H9 (cell line): ENCODE data around the gene WNT3A. TPM values are rescaled to one million over a fixed set of nuclear protein-coding genes. Genes with fewer than 3 reads are reported as not detected.

Source experiments
- DNase-seq: peaks from one replicate; pipeline ENCODE4 v3.0.0-alpha.2; 2017
- H2AFZ ChIP-seq: one replicate; pipeline ENCODE4 v1.6.1; 2013; ENCODE audit warnings: mild to moderate bottlenecking, low read length, control low read depth, moderate library complexity
- H2AK5ac ChIP-seq: 2 replicates; pipeline ENCODE4 v1.6.1; 2013; ENCODE audit warnings: low read length, control low read depth, mixed read lengths; ENCODE audit not compliant: insufficient read length
- H2BK120ac ChIP-seq: one replicate; pipeline ENCODE4 v1.6.1; 2013; ENCODE audit warnings: low read depth, mild to moderate bottlenecking, low read length, control low read depth, inconsistent platforms; ENCODE audit not compliant: poor library complexity, severe bottlenecking
- H2BK12ac ChIP-seq: 2 replicates; pipeline ENCODE4 v1.6.1; 2013; ENCODE audit warnings: low read length, control low read depth, mixed read lengths, low read depth; ENCODE audit not compliant: insufficient read length
- H2BK15ac ChIP-seq: 2 replicates; pipeline ENCODE4 v1.6.1; 2013; ENCODE audit warnings: low read depth, low read length, control low read depth
- H2BK20ac ChIP-seq: one replicate; pipeline ENCODE4 v1.6.1; 2013; ENCODE audit warnings: low read depth, mild to moderate bottlenecking, low read length, control low read depth, inconsistent platforms; ENCODE audit not compliant: poor library complexity, severe bottlenecking
- H2BK5ac ChIP-seq: 2 replicates; pipeline ENCODE4 v1.6.1; 2013; ENCODE audit warnings: low read length, control low read depth, mixed read lengths; ENCODE audit not compliant: insufficient read length
- H3K14ac ChIP-seq: 2 replicates; pipeline ENCODE4 v1.6.1; 2013; ENCODE audit warnings: low read length, control low read depth; ENCODE audit not compliant: insufficient read depth
- H3K18ac ChIP-seq: 2 replicates; pipeline ENCODE4 v1.6.1; 2013; ENCODE audit warnings: low read depth, mild to moderate bottlenecking, mixed read lengths, low read length, control low read depth; ENCODE audit not compliant: insufficient read length
- H3K23ac ChIP-seq: 2 replicates; pipeline ENCODE4 v1.6.1; 2013; ENCODE audit warnings: low read length, control low read depth, mixed read lengths, low read depth; ENCODE audit not compliant: insufficient read length
- H3K23me2 ChIP-seq: 2 replicates; pipeline ENCODE4 v1.6.1; 2013; ENCODE audit warnings: low read depth, mild to moderate bottlenecking, mixed read lengths, low read length, control low read depth; ENCODE audit not compliant: insufficient read length, poor library complexity, severe bottlenecking
- H3K27ac ChIP-seq: 2 replicates; pipeline ENCODE4 v1.5.1; 2013; ENCODE audit warnings: low read length, control low read depth, mixed read lengths, low read depth; ENCODE audit not compliant: insufficient read length
- H3K27me3 ChIP-seq: 2 replicates; pipeline ENCODE4 v1.6.1; 2013; ENCODE audit warnings: low read length, control low read depth, inconsistent platforms; ENCODE audit not compliant: insufficient read depth
- H3K4ac ChIP-seq: 2 replicates; pipeline ENCODE4 v1.6.1; 2013; ENCODE audit warnings: low read depth, mild to moderate bottlenecking, control low read depth, inconsistent platforms, low read length, moderate library complexity
- H3K4me1 ChIP-seq: 2 replicates; pipeline ENCODE4 v1.6.1; 2013; ENCODE audit warnings: low read length, control low read depth, inconsistent platforms; ENCODE audit not compliant: insufficient read depth
- H3K4me2 ChIP-seq: 2 replicates; pipeline ENCODE4 v1.6.1; 2013; ENCODE audit warnings: low read length, control low read depth, mixed read lengths; ENCODE audit not compliant: insufficient read length, insufficient read depth
- H3K56ac ChIP-seq: 2 replicates; pipeline ENCODE4 v1.6.1; 2013; ENCODE audit warnings: low read depth, mild to moderate bottlenecking, mixed read lengths, low read length, control low read depth; ENCODE audit not compliant: insufficient read length
- H3K79me1 ChIP-seq: 2 replicates; pipeline ENCODE4 v1.6.1; 2013; ENCODE audit warnings: low read depth, mild to moderate bottlenecking, moderate library complexity, low read length, control low read depth, inconsistent platforms; ENCODE audit not compliant: insufficient read depth, poor library complexity, severe bottlenecking
- H3K79me2 ChIP-seq: 2 replicates; pipeline ENCODE4 v1.6.1; 2013; ENCODE audit warnings: low read length, control low read depth, inconsistent platforms; ENCODE audit not compliant: insufficient read depth
- H3K9ac ChIP-seq: 2 replicates; pipeline ENCODE4 v1.6.1; 2013; ENCODE audit warnings: low read length, control low read depth, mixed read lengths; ENCODE audit not compliant: insufficient read length; ENCODE audit errors: extremely low read depth
- H3K9me3 ChIP-seq: one replicate; pipeline ENCODE4 v1.6.1; 2013; ENCODE audit warnings: low read depth, low read length, inconsistent platforms; ENCODE audit not compliant: control insufficient read depth
- H3T11ph ChIP-seq: one replicate; pipeline ENCODE4 v1.6.1; 2013; ENCODE audit warnings: mild to moderate bottlenecking, low read length, control low read depth, inconsistent platforms
- H4K20me1 ChIP-seq: one replicate; pipeline ENCODE4 v1.6.1; 2013; ENCODE audit not compliant: control insufficient read depth, insufficient read length, insufficient read depth
- H4K5ac ChIP-seq: 2 replicates; pipeline ENCODE4 v1.6.1; 2013; ENCODE audit warnings: low read depth, mild to moderate bottlenecking, mixed read lengths, low read length, control low read depth; ENCODE audit not compliant: insufficient read length
- H4K8ac ChIP-seq: replicated peaks from 2 replicates; pipeline ENCODE4 v1.6.1; 2013; ENCODE audit warnings: low read length, control low read depth, mixed read lengths, low read depth; ENCODE audit not compliant: insufficient read length
- H4K91ac ChIP-seq: 2 replicates; pipeline ENCODE4 v1.6.1; 2013; ENCODE audit warnings: low read depth, mild to moderate bottlenecking, moderate library complexity, mixed read lengths, low read length, control low read depth; ENCODE audit not compliant: insufficient read length
- H3K27ac Mint-ChIP-seq, 3 experiments: 2 replicates in 2 of 3; 3 replicates in 1 of 3; pipeline ENCODE4 v1.8.0; 2020 to 2021; ENCODE audit warnings: mixed read lengths in 3 of 3, mild to moderate bottlenecking in 1 of 3, moderate library complexity in 1 of 3
- H3K27me3 Mint-ChIP-seq: 2 replicates; pipeline ENCODE4 v1.8.0; 2021; ENCODE audit warnings: low read depth, mild to moderate bottlenecking, moderate library complexity, mixed read lengths
- H3K36me3 Mint-ChIP-seq, 3 experiments: 2 replicates in 2 of 3; 3 replicates in 1 of 3; pipeline ENCODE4 v1.8.0; 2020 to 2021; ENCODE audit warnings: low read depth in 3 of 3, mixed read lengths in 3 of 3; ENCODE audit not compliant: insufficient read depth in 1 of 3
- H3K4me1 Mint-ChIP-seq, 2 experiments: 2 replicates each; pipeline ENCODE4 v1.8.0; 2020; ENCODE audit warnings: mixed read lengths in 2 of 2
- H3K4me3 Mint-ChIP-seq, 2 experiments: 2 replicates in 1 of 2; 3 replicates in 1 of 2; pipeline ENCODE4 v1.8.0; 2020 to 2021; ENCODE audit warnings: mild to moderate bottlenecking in 2 of 2, mixed read lengths in 2 of 2, moderate library complexity in 1 of 2
- H3K9me3 Mint-ChIP-seq, 2 experiments: 2 replicates in 1 of 2; 3 replicates in 1 of 2; pipeline ENCODE4 v1.8.0; 2020; ENCODE audit warnings: mild to moderate bottlenecking in 2 of 2, mixed read lengths in 2 of 2, moderate library complexity in 1 of 2
- WGBS: extraction: QIAGEN DNeasy Blood & Tissue Kit; methylation state at CpG from one replicate; pipeline ENCODE4 v1.1.7; 2013; ENCODE audit warnings: missing lambda C conversion rate, low lambda C conversion rate, mixed read lengths; ENCODE audit not compliant: insufficient read length; ENCODE audit errors: extremely low coverage; 5-methylcytosine and 5-hydroxymethylcytosine counted together
- total RNA-seq: library from RNA; stranded (reverse); gene quantifications from 2 replicates; pipeline ENCODE4 v1.2.1, GENCODE V29; 2021
- TF ChIP-seq, protein P1 (sequence below): fragments of 200-600 bp; sonication (generic); conservative IDR thresholded peaks from 3 replicates; pipeline ENCODE4 v1.8.0; 2021; ENCODE audit warnings: antibody characterized with exemption, mild to moderate bottlenecking

The WNT3A gene
- total RNA-seq, 1 experiment from 2014 or later, result 0.17 TPM

DNA sequence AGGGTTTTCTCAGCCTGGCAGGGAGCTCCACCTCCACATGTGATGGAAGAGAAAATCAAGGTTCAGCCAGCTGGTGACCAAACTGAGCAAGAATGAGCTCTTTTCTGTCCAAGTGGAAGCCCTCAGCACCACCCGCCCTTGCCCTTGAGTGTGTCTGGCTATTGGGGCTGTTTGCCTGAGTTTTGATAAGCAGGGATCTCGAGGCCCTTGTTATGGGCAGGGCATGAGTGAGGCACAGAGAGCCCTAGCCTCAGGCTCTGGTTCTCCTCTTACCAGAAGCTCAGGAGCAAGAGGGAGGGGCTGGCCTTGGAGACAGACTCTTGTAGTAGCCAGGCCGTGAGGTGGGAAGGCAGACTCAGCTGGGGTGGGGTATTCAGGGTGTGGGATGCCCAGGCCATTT is 38.2 kb downstream of the WNT3A start:
- TF ChIP-seq, protein P1, sequence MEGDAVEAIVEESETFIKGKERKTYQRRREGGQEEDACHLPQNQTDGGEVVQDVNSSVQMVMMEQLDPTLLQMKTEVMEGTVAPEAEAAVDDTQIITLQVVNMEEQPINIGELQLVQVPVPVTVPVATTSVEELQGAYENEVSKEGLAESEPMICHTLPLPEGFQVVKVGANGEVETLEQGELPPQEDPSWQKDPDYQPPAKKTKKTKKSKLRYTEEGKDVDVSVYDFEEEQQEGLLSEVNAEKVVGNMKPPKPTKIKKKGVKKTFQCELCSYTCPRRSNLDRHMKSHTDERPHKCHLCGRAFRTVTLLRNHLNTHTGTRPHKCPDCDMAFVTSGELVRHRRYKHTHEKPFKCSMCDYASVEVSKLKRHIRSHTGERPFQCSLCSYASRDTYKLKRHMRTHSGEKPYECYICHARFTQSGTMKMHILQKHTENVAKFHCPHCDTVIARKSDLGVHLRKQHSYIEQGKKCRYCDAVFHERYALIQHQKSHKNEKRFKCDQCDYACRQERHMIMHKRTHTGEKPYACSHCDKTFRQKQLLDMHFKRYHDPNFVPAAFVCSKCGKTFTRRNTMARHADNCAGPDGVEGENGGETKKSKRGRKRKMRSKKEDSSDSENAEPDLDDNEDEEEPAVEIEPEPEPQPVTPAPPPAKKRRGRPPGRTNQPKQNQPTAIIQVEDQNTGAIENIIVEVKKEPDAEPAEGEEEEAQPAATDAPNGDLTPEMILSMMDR, result no peak
- peak; percentile 21 for DNase-seq
- no peaks in the 10 kb centered on the region for H3K9me3 ChIP-seq
- H4K91ac ChIP-seq, result no peak overlapping the region
- no peak overlapping the region for H4K5ac ChIP-seq
- H3K4me1 ChIP-seq, result no peaks in the 10 kb centered on the region; the same call in 1 of the 2 replicates
- no peak overlapping the region for H3K14ac ChIP-seq
- no peak overlapping the region for H2BK5ac ChIP-seq
- H3K27ac ChIP-seq, result no peak overlapping the region
- no peak overlapping the region for H3K23ac ChIP-seq
- no peak overlapping the region for H3K4me2 ChIP-seq
- H3K9me3 Mint-ChIP-seq, result peaks cover 0 to 4% of the 10 kb centered on the region in 2 experiments; a peak in 2 of 5 replicates
- H3K18ac ChIP-seq, result no peak overlapping the region
- H3K23me2 ChIP-seq, result peaks cover 3% of the 10 kb centered on the region
- no peak overlapping the region for H3K4me3 Mint-ChIP-seq
- no peak overlapping the region for H2BK20ac ChIP-seq
- peaks cover 18% of the 10 kb centered on the region; the same call in 1 of the 2 replicates for H3K27me3 ChIP-seq
- H3T11ph ChIP-seq, result no peak overlapping the region
- H4K20me1 ChIP-seq, result no peaks in the 10 kb centered on the region
- no peaks in the 10 kb centered on the region; a peak in 1 of 7 replicates for H3K36me3 Mint-ChIP-seq
- H2AFZ ChIP-seq, result no peak overlapping the region
- no peak overlapping the region for H3K56ac ChIP-seq
- H2AK5ac ChIP-seq, result no peak overlapping the region
- no peak overlapping the region for H4K8ac ChIP-seq
- no CpG with 5 or more reads among the region's 3 CpGs for WGBS
- H3K27ac Mint-ChIP-seq, result no peak overlapping the region; a peak in 1 of 7 replicates
- peaks cover 41% of the 10 kb centered on the region for H3K27me3 Mint-ChIP-seq
- no peak overlapping the region for H3K9ac ChIP-seq
- no peak overlapping the region for H2BK12ac ChIP-seq
- no peak overlapping the region for H2BK120ac ChIP-seq
- no peak overlapping the region for H2BK15ac ChIP-seq
- no peaks in the 10 kb centered on the region for H3K79me1 ChIP-seq
- peaks cover 0 to 9% of the 10 kb centered on the region in 2 experiments; a peak in 2 of 4 replicates for H3K4me1 Mint-ChIP-seq
- no peak overlapping the region for H3K4ac ChIP-seq
- H3K79me2 ChIP-seq, result no peaks in the 10 kb centered on the region
